Activated T-helper 1 cell treated with Interleukin-2 at 50 U/mL for 16 hours (primary cell): ENCODE measurements around the gene YY1AP1.
A peak's percentile ranks its signal among the peaks of the same experiment; 100 is the strongest.
"Not testable (repeated sequence)": the region's sequence is repeated elsewhere in the genome, so short reads cannot be mapped to it uniquely, and the experiment has no call there.

Source experiments
- DNase-seq: peaks from one replicate; pipeline ENCODE4 v3.0.0-alpha.2; 2020; ENCODE audit warnings: low read depth

Gene YY1AP1

GRCh38 chr1:155688324-155689080 is at the start of gene YY1AP1:
TSS of gene YY1AP1 (minus strand) at chr1:155688774. CDS start at chr1:155680436, 8,338 bp downstream.
- peak; percentile 86 for DNase-seq

- no peak for DNase-seq
These were observed 40.7 kb upstream of the YY1AP1 start for GRCh38 chr1:155729031-155729898.

GRCh38 chr1:155725142-155725541 is 36.6 kb upstream of the YY1AP1 start:
- DNase-seq = no peak

- DNase-seq = no peak
These were observed 31.1 kb upstream of the YY1AP1 start for GRCh38 chr1:155719703-155720102.

GRCh38 chr1:155718524-155719115 is 30.0 kb upstream of the YY1AP1 start:
- not testable (repeated sequence) for DNase-seq

GRCh38 chr1:155717041-155717440 is 28.5 kb upstream of the YY1AP1 start:
- no peak for DNase-seq

GRCh38 chr1:155715777-155716176 is 27.2 kb upstream of the YY1AP1 start:
- no peak for DNase-seq

GRCh38 chr1:155715056-155715455 is 26.5 kb upstream of the YY1AP1 start:
- DNase-seq = not testable (repeated sequence)

- no peak for DNase-seq
These were observed 24.5 kb upstream of the YY1AP1 start for GRCh38 chr1:155713075-155713474.

GRCh38 chr1:155712636-155713035 is 24.1 kb upstream of the YY1AP1 start:
- DNase-seq = not testable (repeated sequence)

GRCh38 chr1:155711457-155711856 is 22.9 kb upstream of the YY1AP1 start:
- DNase-seq = not testable (repeated sequence)

GRCh38 chr1:155709391-155709790 is 20.8 kb upstream of the YY1AP1 start:
- DNase-seq = no peak

GRCh38 chr1:155706139-155706538 is 17.6 kb upstream of the YY1AP1 start:
- DNase-seq = no peak

- not testable (repeated sequence) for DNase-seq
These were observed 15.8 kb upstream of the YY1AP1 start for GRCh38 chr1:155704414-155704813.

- no peak for DNase-seq
These were observed 14.6 kb upstream of the YY1AP1 start for GRCh38 chr1:155703216-155703615.

GRCh38 chr1:155701675-155702074 is 13.1 kb upstream of the YY1AP1 start:
- DNase-seq = not testable (repeated sequence)

- not testable (repeated sequence) for DNase-seq
These were observed 10.5 kb upstream of the YY1AP1 start for GRCh38 chr1:155699062-155699461.

GRCh38 chr1:155698382-155699038 is 9.9 kb upstream of the YY1AP1 start:
- DNase-seq = no peak

GRCh38 chr1:155697616-155698015 is 9.0 kb upstream of the YY1AP1 start:
- not testable (repeated sequence) for DNase-seq

GRCh38 chr1:155697046-155697445 is 8.5 kb upstream of the YY1AP1 start:
- DNase-seq = no peak

GRCh38 chr1:155696524-155696923 is 8.0 kb upstream of the YY1AP1 start:
- no peak for DNase-seq

GRCh38 chr1:155695608-155696007 is 7.0 kb upstream of the YY1AP1 start:
- DNase-seq = no peak
